Gastroesophageal sphincter (tissue), 3 donors: ENCODE measurements around the gene ANKH.

Experiments
- CTCF ChIP-seq, 4 experiments: fragments of 200-600 bp in 2 of 4; fragments of 450-650 bp in 2 of 4; sonication (generic) in 1 of 4; IDR thresholded peaks; one replicate each; pipeline ENCODE4 v1.5.1; 2017 to 2019; ENCODE audit warnings: antibody characterized with exemption in 4 of 4, mild to moderate bottlenecking in 2 of 4, moderate library complexity in 2 of 4
- POLR2A ChIP-seq, 2 donors: fragments of 450-650 bp; IDR thresholded peaks; one replicate each; pipeline ENCODE4 v1.6.1; 2017; ENCODE audit warnings: antibody characterized with exemption in 2 of 2, mild to moderate bottlenecking in 2 of 2, moderate library complexity in 1 of 2
- POLR2AphosphoS5 ChIP-seq: sonication (generic); formaldehyde crosslinking; IDR thresholded peaks from one replicate; pipeline ENCODE4 v1.6.1; 2017; ENCODE audit warnings: antibody characterized with exemption

GRCh38 chr5:14681236-14681752 lies 190.3 kb downstream of the ANKH start:
- TF ChIP-seq CTCF (IDR thresholded peaks at IDR 0.05) (no peak), POLR2AphosphoS5 (no peak), POLR2A (IDR thresholded peaks at IDR 0.05) (no peak)
